GM12865 (cell line): Measurements from ENCODE around the gene FAM3D.

Experiments used
- DNase-seq: peaks from one replicate; pipeline ENCODE4 v3.0.0; 2010; ENCODE audit warnings: low read depth
- H3K4me3 ChIP-seq: 2 replicates; pipeline ENCODE4 v1.5.1; 2011; ENCODE audit warnings: mild to moderate bottlenecking, low read depth, low read length, control low read depth
- TF ChIP-seq, protein P1 (sequence below): IDR thresholded peaks from 2 replicates; pipeline ENCODE4 v1.5.1; 2011; ENCODE audit warnings: low read length, control low read depth, low read depth, inconsistent platforms; ENCODE audit not compliant: insufficient read depth; ENCODE audit errors: missing control alignments

FAM3D gene

DNA sequence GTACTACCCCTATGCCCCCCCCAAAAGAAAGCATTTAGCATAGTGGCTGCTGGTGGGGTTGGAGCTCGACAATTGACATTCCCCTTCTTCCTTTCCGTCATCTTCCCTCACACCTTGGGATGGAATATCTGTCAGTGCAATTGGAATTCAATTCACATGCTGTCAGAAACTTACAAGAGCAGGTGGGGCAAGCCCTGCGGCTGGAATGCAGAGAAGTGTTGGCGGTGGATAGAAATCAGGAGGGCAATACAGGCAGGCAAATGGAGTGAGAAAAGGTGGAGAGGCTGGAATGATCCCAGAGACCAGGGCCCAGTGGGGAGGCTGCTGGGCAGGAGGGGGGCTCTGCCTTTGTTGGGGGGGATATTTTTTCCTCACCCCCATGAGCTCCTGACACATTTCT is 44.1 kb downstream of the FAM3D start:
- H3K4me3 ChIP-seq = no peak overlapping the region
- TF ChIP-seq, protein P1, sequence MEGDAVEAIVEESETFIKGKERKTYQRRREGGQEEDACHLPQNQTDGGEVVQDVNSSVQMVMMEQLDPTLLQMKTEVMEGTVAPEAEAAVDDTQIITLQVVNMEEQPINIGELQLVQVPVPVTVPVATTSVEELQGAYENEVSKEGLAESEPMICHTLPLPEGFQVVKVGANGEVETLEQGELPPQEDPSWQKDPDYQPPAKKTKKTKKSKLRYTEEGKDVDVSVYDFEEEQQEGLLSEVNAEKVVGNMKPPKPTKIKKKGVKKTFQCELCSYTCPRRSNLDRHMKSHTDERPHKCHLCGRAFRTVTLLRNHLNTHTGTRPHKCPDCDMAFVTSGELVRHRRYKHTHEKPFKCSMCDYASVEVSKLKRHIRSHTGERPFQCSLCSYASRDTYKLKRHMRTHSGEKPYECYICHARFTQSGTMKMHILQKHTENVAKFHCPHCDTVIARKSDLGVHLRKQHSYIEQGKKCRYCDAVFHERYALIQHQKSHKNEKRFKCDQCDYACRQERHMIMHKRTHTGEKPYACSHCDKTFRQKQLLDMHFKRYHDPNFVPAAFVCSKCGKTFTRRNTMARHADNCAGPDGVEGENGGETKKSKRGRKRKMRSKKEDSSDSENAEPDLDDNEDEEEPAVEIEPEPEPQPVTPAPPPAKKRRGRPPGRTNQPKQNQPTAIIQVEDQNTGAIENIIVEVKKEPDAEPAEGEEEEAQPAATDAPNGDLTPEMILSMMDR = no peak
- no peak for DNase-seq

DNA sequence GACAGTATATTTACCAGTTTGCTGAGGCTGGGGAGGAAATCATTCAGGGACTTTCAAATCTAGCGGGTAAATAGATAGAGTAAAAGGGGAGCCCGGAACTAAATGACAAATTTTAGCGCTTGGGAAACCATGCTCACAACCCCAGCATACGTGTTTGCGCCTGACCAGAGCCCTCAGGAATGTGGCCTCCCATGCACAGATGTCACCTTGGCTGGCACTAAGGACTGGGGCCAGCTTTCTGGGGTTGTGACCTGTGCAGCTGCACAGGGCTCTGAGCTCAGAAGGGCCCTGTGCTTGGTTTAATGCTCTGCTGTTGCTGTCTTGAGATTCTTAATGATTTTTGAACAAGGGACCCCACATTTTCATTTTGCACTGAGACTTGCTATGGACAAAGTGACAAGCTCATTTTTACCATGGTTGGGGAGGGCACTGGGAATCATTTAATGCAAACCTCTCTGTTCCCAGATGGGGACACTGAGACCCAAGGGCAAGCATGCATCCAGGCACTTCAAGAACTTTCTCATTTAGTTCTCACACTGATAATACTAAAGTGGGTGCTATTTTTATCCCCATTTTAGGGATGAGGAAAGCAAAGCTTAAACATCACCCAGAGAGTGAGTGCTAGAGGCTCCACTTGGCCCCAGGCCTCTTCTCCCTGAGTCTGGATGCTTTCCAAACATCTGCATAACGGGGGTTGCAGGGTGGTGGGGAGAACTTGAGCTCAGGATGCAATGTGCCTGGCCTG is 45.3 kb downstream of the FAM3D start:
- no peak for DNase-seq
- TF ChIP-seq, protein P1 = no peak
- H3K4me3 ChIP-seq = no peak overlapping the region

DNA sequence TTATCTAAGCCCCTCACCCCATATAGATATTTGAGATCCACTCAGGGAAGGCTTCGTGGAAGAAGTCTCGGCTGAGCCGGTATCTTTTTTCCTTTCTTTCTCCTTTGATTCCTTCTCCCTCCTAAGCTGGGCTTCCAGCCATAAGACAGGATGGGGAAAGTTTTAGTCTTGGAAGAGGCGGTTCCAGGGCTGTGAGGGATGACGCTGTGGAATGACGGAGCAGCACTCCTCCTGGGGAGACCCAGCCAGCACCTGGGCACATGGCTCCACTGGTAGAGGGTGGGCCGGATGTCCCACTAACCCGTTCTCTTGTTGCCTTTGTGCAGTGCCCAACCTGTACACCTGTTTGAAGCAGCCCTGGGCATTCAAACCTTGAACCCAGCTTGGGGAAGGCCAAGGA is 46.2 kb downstream of the FAM3D start:
- H3K4me3 ChIP-seq = no peak overlapping the region
- no peak for DNase-seq
- TF ChIP-seq, protein P1 = no peak

DNA sequence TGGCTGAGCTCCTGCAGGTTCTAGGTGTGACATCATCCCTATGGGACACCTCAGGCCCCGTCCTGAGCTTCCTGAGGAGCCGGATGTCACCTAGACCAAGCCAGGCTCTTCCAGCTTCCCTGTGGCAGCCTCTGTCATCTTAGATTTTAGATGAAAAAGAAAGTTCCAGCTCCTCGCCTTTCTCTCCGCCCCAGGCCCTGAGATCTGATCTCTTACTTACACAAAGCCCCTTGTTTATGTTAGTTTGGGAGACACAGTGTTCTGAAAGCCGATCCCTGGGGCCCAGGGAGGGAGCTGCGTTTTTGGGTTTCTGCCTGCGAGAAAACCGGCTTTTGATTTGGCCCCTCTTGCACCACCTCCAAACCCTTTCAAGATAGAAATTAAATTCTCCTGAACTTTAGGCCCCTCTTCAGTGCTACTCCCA is 49.2 kb downstream of the FAM3D start:
- TF ChIP-seq, protein P1 = no peak
- DNase-seq = no peak
- H3K4me3 ChIP-seq = no peak overlapping the region

DNA sequence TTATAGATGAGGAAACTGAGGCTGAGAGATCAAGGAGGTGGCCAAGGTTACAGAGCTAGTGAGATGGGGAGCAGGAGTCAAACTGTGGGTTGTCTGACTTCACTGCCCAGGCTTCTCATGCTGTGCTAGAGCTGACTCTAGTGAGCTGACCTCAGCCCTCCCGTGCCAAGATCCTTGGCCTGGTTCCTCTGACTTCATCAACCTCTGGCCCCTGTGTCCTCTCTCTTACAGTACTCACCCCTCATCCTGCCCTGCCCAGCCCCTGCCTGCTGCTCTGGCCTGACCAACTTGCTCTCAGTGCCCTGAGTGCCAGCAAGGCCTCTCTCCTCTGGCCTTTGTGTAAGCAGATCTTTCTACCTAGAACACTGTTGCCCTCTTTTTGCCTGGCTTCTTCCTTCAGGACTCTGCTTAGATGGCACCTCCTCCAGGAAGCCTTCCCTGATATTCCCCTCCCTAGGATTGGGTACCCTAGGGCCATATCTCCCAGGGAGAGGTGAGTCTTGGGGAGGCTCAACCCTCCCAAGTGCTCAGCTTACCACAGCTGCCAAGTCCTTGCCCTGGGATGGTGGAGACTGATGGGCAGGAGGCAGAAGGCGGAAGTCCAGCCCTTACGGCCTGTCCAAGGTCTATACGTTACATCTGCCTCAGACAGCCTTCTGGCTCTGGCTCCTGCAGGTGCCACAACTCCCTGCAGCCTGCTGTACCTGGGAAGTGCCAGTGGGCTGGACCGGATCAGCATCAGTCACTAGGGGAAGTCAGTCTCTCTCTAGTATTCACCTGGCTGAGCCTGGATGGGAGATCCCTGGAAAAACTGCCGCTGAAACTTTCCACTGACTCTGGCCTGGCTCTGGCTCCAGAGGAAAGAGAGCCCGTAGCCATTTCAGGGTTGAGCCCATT is 53.1 kb downstream of the FAM3D start:
- DNase-seq = no peak
- no peak overlapping the region for H3K4me3 ChIP-seq
- TF ChIP-seq, protein P1 = no peak

DNA sequence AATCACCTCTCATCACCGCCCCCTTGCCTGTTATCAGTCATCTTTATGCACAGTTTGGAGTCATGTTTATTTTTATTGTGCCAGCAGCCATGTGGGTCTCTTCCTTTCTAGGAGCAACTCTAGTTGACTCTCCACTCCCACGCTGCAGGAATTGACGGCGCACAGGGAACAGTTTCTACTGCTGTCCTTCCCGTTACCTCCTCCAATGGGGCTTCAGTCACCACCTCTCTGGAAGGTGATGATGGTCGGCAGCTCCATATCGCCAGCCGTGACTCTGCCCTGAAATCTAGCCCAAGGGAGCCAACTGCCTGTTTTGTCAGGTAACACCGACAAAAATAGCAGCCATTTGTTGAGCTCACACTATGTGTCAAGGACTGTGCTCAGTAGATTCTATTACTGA is 53.7 kb downstream of the FAM3D start:
- DNase-seq = no peak
- TF ChIP-seq, protein P1 = no peak
- no peak overlapping the region for H3K4me3 ChIP-seq
